NCI-H187 treated with DMSO at 0.1 percent for 48 hours (cell line): ENCODE results near the gene KLRC1.
"Not testable (repeated sequence)": the region's sequence is repeated elsewhere in the genome, so short reads cannot be mapped to it uniquely, and the experiment has no call there.

ENCODE experiments used
- DNase-seq: peaks from one replicate; lab custom pipeline; 2025; lab: John Stamatoyannopoulos, UW

Gene KLRC1

DNA sequence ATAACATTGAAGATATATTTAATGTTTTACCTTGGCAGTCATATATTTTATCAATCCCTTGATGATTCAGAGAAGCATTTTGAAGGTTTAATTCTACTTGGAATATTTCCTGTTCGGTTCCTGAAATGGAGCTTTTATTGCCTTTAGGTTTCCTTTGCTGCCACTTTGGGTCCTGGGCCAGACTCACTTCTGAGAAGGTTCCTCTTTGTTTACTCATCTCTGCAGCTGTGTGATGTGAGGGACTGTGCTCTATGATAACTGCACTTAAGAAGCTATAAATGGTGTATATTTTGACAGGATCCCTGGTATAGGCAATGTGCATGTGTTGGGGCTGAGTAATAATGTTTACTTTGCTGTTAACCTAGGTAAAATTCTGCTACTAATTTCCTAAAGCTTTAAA, 32.8 kb downstream of the KLRC1 start, which contains the start of gene KLRC3:
Gene KLRC3, minus strand, starts transcription at position 262 of the 400 bp plus-strand sequence. Its CDS starts 45 bp downstream, at position 217.
- not testable (repeated sequence) for DNase-seq

DNA sequence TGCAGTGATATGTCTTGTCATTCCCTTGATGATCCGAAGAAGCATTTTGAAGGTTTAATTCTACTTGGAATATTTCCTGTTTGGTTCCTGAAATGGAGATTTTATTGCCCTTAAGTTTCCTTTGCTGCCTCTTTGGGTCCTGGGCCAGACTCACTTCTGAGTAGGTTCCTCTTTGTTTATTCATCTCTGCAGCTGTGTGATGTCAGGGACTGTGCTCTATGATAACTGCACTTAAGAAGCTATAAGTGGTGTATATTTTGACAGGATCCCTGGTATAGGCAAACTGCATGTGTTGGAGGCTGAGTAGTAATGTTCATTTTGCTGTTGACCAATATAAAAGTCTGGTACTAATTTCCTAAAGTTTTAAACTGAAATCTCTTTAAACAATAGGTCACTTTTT, 43.8 kb downstream of the KLRC1 start, which contains the start of gene KLRC4:
Gene KLRC4, minus strand, starts transcription at position 366 of the 400 bp plus-strand sequence. Its CDS starts 182 bp downstream, at position 184.
- DNase-seq = peak; percentile 57

GRCh38 chr12:10408842-10409241, 44.3 kb downstream of the KLRC1 start:
- DNase-seq = no peak

GRCh38 chr12:10406725-10407124, 46.5 kb downstream of the KLRC1 start:
- no peak for DNase-seq

GRCh38 chr12:10405294-10405693, 47.9 kb downstream of the KLRC1 start:
- DNase-seq = no peak

GRCh38 chr12:10404798-10405197, 48.4 kb downstream of the KLRC1 start:
- DNase-seq = no peak

- no peak for DNase-seq
Measured at GRCh38 chr12:10400829-10401228, 52.3 kb downstream of the KLRC1 start.

DNA sequence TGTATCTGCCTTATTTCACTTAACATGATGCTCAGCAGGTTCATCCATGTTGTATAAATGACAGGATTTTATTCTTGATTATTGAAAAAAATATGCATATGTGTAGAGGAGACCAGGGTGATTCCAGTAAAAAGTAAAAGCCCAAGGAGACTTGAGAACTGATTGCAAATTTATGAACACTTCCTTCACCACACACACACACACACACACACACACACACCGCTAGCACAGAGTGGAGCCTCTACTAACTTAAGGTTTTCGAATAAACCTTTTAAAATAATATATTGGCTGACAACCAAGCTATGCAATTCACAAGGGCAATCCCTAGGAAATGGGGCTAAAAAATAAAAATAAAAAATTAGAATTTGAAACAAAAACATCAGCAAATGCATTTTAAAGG, 55.0 kb downstream of the KLRC1 start:
- no peak for DNase-seq

DNA sequence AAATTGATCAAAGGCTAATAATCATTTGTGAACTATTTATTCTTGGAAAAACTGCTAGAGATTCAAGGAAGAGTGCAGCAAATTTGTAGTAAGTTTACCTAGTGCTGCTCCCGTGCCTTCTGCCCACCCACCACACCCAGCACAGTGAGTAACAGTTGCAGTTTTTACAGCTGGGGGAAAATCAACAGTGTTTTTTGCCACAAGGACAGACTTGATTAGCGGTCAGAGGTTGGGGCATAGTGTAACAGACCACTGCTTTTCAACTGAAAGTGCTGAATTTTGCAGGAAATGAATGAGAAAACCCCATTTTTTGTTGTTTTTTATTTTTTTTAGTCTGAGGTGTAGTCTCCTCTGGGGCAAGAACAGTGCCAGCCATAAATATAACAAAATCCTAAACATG, 55.9 kb downstream of the KLRC1 start:
- no peak for DNase-seq

- not testable (repeated sequence) for DNase-seq
Measured at GRCh38 chr12:10396176-10396575, 57.0 kb downstream of the KLRC1 start.
